SK-N-SH treated with all-trans-retinoic acid at 6 μM for 48 hours (cell line): ENCODE results near the gene ZNF644.

Experiments used
- ATAC-seq: fragments of 200-7000 bp; cut with Tn5 transposase; 3 replicates; pipeline ENCODE4 v1.9.1; 2020; ENCODE audit warnings: mild to moderate bottlenecking, moderate library complexity
- ARNTL ChIP-seq: fragments of 450-650 bp; formaldehyde crosslinking; IDR thresholded peaks from 2 replicates; pipeline ENCODE4 v1.5.0; 2020; ENCODE audit warnings: low read depth, mild to moderate bottlenecking, moderate library complexity, borderline replicate concordance
- BACH2 ChIP-seq: fragments of 250-450 bp; sonication (Bioruptor Pico); IDR thresholded peaks from 2 replicates; pipeline ENCODE4 v1.9.0; 2021; ENCODE audit warnings: mild to moderate bottlenecking, borderline replicate concordance
- CSDC2 ChIP-seq: fragments of 250-450 bp; sonication (Bioruptor Pico); IDR thresholded peaks from 2 replicates; pipeline ENCODE4 v1.5.0; 2020; ENCODE audit warnings: mild to moderate bottlenecking, moderate library complexity
- ESRRG ChIP-seq: fragments of 250-450 bp; sonication (Bioruptor Pico); IDR thresholded peaks from 2 replicates; pipeline ENCODE4 v1.6.1; 2021; ENCODE audit warnings: mild to moderate bottlenecking
- GLIS3 ChIP-seq: fragments of 250-450 bp; sonication (Bioruptor Pico); IDR thresholded peaks from 2 replicates; pipeline ENCODE4 v1.5.0; 2020; ENCODE audit warnings: mild to moderate bottlenecking, moderate library complexity
- ISL1 ChIP-seq: fragments of 250-450 bp; sonication (Bioruptor Pico); IDR thresholded peaks from 2 replicates; pipeline ENCODE4 v2.1.2; 2022; ENCODE audit warnings: mild to moderate bottlenecking, moderate library complexity
- OSR1 ChIP-seq: fragments of 250-450 bp; sonication (Bioruptor Pico); IDR thresholded peaks from 2 replicates; pipeline ENCODE4 v1.8.0; 2022; ENCODE audit warnings: moderate library complexity, mild to moderate bottlenecking, inconsistent platforms
- PPARA ChIP-seq: fragments of 250-450 bp; sonication (Bioruptor Pico); IDR thresholded peaks from 2 replicates; pipeline ENCODE4 v1.5.0; 2020; ENCODE audit warnings: mild to moderate bottlenecking, borderline replicate concordance
- SNAI2 ChIP-seq: fragments of 250-450 bp; sonication (Bioruptor Pico); IDR thresholded peaks from 2 replicates; pipeline ENCODE4 v1.5.0; 2020; ENCODE audit warnings: mild to moderate bottlenecking, moderate library complexity
- TCF4 ChIP-seq: fragments of 250-450 bp; sonication (Bioruptor Pico); IDR thresholded peaks from 2 replicates; pipeline ENCODE4 v1.8.0; 2021; ENCODE audit warnings: mild to moderate bottlenecking, moderate library complexity, borderline replicate concordance
- TOX ChIP-seq: fragments of 250-450 bp; sonication (Bioruptor Pico); IDR thresholded peaks from 2 replicates; pipeline ENCODE4 v1.8.0; 2021; ENCODE audit warnings: mild to moderate bottlenecking, moderate library complexity, borderline replicate concordance
- ZC3H10 ChIP-seq: fragments of 250-450 bp; sonication (Bioruptor Pico); IDR thresholded peaks from 2 replicates; pipeline ENCODE4 v1.5.1; 2021; ENCODE audit warnings: mild to moderate bottlenecking, moderate library complexity
- ZFP3 ChIP-seq: fragments of 250-450 bp; sonication (Bioruptor Pico); IDR thresholded peaks from 2 replicates; pipeline ENCODE4 v1.5.0; 2020; ENCODE audit warnings: mild to moderate bottlenecking, moderate library complexity
- ZFP30 ChIP-seq: fragments of 450-650 bp; formaldehyde crosslinking; IDR thresholded peaks from 2 replicates; pipeline ENCODE4 v1.5.0; 2022; ENCODE audit warnings: mild to moderate bottlenecking, moderate library complexity
- ZNF565 ChIP-seq: fragments of 450-650 bp; formaldehyde crosslinking; conservative IDR thresholded peaks from 2 replicates; pipeline ENCODE4 v1.5.0; 2020; ENCODE audit warnings: low read depth, mild to moderate bottlenecking, moderate library complexity
- ZNF70 ChIP-seq: fragments of 450-650 bp; formaldehyde crosslinking; IDR thresholded peaks from 2 replicates; pipeline ENCODE4 v1.5.0; 2020; ENCODE audit warnings: mild to moderate bottlenecking, moderate library complexity
- ZNF8 ChIP-seq: fragments of 450-650 bp; formaldehyde crosslinking; IDR thresholded peaks from 2 replicates; pipeline ENCODE4 v1.5.0; 2020; ENCODE audit warnings: mild to moderate bottlenecking, moderate library complexity
- TF ChIP-seq, protein P1 (sequence below): fragments of 250-450 bp; sonication (Bioruptor Pico); IDR thresholded peaks from 2 replicates; pipeline ENCODE4 v1.8.0; 2021; ENCODE audit warnings: low read depth, mild to moderate bottlenecking, moderate library complexity, borderline replicate concordance
- TF ChIP-seq, protein P2 (sequence below): fragments of 250-450 bp; sonication (Bioruptor Pico); IDR thresholded peaks from 2 replicates; pipeline ENCODE4 v1.5.0; 2020; ENCODE audit warnings: mild to moderate bottlenecking, moderate library complexity
- TF ChIP-seq, protein P3 (sequence below): fragments of 250-450 bp; sonication (Bioruptor Pico); IDR thresholded peaks from 2 replicates; pipeline ENCODE4 v1.5.1; 2020; ENCODE audit warnings: low read depth, mild to moderate bottlenecking, moderate library complexity
- TF ChIP-seq, protein P4 (sequence below): fragments of 250-450 bp; sonication (Bioruptor Pico); IDR thresholded peaks from 2 replicates; pipeline ENCODE4 v1.8.0; 2020; ENCODE audit warnings: mild to moderate bottlenecking, moderate library complexity, borderline replicate concordance
- TF ChIP-seq, protein P5 (sequence below): fragments of 250-450 bp; sonication (Bioruptor Pico); IDR thresholded peaks from 2 replicates; pipeline ENCODE4 v1.5.1; 2021; ENCODE audit warnings: mild to moderate bottlenecking, moderate library complexity

The ZNF644 gene

DNA sequence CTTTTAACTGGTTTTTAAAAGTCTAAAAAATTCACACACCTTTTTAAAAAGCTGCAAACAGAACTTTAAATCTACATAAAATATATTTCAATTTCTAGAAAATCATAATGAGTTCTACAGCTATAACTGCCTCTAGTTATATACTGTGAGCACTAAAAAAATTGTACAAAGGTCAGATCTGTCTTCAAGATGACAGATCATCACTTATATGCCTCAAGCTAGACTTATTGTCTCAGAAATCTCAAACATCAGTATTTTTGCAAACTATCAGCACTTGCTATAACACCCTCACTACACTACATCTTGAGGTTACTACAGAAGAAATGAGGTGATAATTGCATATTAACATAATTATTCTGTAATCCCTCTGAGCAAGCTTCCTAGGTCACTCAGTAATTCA lies 76.5 kb downstream of the ZNF644 start:
- no peak for ATAC-seq

DNA sequence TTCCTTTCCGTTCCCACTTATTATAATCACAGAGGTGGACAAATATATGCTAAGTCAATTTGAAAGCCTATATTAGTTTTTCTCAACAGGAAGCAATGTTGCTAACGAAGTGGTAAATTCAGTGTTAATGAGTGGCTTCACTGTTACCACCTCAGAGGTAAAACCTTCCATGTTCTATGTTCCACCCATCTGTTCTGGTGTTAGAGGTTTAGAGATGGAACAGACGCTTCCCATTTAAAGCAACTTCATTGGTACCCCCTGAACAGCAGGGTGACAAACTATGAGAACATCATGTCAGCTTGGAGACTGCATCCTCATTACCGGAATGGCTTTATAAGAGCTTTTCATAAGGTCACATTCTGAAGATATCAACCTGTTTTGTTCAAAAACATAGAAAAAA lies 77.9 kb downstream of the ZNF644 start:
- TF ChIP-seq BACH2 (CRISPR knock-in tag) (no peak), ZNF565 (CRISPR knock-in tag) (no peak), ESRRG (CRISPR knock-in tag) (no peak), ISL1 (CRISPR knock-in tag) (no peak), CSDC2 (no peak), ZC3H10 (no peak)
- no peak for ATAC-seq

More for the DNA sequence above, 76.5 kb downstream of the ZNF644 start:
- TF ChIP-seq TOX (CRISPR knock-in tag): no peak
- no peak for TF ChIP-seq ARNTL (CRISPR knock-in tag)
- TF ChIP-seq GLIS3: no peak
- TF ChIP-seq ZFP3 (CRISPR knock-in tag): no peak
- TF ChIP-seq ZNF8 (CRISPR knock-in tag): no peak
- no peak for TF ChIP-seq PPARA
- TF ChIP-seq, protein P1, sequence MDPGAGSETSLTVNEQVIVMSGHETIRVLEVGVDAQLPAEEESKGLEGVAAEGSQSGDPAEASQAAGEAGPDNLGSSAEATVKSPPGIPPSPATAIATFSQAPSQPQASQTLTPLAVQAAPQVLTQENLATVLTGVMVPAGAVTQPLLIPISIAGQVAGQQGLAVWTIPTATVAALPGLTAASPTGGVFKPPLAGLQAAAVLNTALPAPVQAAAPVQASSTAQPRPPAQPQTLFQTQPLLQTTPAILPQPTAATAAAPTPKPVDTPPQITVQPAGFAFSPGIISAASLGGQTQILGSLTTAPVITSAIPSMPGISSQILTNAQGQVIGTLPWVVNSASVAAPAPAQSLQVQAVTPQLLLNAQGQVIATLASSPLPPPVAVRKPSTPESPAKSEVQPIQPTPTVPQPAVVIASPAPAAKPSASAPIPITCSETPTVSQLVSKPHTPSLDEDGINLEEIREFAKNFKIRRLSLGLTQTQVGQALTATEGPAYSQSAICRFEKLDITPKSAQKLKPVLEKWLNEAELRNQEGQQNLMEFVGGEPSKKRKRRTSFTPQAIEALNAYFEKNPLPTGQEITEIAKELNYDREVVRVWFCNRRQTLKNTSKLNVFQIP: no peak
- TF ChIP-seq BACH2 (CRISPR knock-in tag): no peak
- TF ChIP-seq TCF4 (CRISPR knock-in tag): no peak
- TF ChIP-seq, protein P2, sequence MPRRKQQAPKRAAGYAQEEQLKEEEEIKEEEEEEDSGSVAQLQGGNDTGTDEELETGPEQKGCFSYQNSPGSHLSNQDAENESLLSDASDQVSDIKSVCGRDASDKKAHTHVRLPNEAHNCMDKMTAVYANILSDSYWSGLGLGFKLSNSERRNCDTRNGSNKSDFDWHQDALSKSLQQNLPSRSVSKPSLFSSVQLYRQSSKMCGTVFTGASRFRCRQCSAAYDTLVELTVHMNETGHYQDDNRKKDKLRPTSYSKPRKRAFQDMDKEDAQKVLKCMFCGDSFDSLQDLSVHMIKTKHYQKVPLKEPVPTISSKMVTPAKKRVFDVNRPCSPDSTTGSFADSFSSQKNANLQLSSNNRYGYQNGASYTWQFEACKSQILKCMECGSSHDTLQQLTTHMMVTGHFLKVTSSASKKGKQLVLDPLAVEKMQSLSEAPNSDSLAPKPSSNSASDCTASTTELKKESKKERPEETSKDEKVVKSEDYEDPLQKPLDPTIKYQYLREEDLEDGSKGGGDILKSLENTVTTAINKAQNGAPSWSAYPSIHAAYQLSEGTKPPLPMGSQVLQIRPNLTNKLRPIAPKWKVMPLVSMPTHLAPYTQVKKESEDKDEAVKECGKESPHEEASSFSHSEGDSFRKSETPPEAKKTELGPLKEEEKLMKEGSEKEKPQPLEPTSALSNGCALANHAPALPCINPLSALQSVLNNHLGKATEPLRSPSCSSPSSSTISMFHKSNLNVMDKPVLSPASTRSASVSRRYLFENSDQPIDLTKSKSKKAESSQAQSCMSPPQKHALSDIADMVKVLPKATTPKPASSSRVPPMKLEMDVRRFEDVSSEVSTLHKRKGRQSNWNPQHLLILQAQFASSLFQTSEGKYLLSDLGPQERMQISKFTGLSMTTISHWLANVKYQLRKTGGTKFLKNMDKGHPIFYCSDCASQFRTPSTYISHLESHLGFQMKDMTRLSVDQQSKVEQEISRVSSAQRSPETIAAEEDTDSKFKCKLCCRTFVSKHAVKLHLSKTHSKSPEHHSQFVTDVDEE (CRISPR knock-in tag): no peak
- TF ChIP-seq ZNF565 (CRISPR knock-in tag): no peak
- TF ChIP-seq OSR1 (CRISPR knock-in tag): no peak
- TF ChIP-seq ZNF70: no peak
- TF ChIP-seq, protein P3, sequence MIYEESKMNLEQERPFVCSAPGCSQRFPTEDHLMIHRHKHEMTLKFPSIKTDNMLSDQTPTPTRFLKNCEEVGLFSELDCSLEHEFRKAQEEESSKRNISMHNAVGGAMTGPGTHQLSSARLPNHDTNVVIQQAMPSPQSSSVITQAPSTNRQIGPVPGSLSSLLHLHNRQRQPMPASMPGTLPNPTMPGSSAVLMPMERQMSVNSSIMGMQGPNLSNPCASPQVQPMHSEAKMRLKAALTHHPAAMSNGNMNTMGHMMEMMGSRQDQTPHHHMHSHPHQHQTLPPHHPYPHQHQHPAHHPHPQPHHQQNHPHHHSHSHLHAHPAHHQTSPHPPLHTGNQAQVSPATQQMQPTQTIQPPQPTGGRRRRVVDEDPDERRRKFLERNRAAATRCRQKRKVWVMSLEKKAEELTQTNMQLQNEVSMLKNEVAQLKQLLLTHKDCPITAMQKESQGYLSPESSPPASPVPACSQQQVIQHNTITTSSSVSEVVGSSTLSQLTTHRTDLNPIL (CRISPR knock-in tag): no peak
- no peak for TF ChIP-seq CSDC2
- TF ChIP-seq ZFP30 (CRISPR knock-in tag): no peak
- no peak for TF ChIP-seq ESRRG (CRISPR knock-in tag)

DNA sequence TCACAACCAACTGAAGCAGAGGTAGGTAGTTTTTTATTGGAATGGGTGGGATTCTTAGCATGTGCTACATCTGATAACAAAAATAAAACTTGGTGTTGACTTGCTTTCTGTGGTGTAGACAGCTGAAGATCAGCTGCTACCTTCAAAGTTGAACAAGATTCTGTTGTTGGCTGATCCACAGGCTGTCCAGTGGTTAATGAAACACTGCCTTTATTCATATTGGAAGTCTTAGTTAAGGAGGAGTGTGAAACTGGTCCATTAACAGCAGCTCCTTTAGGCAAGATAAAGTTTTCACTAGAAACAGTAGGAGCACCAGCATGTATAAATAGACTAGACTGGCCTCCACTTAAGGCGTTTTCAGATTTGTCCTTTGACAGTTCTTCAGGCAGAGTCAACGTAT lies 81.1 kb downstream of the ZNF644 start:
- TF ChIP-seq, protein P4, sequence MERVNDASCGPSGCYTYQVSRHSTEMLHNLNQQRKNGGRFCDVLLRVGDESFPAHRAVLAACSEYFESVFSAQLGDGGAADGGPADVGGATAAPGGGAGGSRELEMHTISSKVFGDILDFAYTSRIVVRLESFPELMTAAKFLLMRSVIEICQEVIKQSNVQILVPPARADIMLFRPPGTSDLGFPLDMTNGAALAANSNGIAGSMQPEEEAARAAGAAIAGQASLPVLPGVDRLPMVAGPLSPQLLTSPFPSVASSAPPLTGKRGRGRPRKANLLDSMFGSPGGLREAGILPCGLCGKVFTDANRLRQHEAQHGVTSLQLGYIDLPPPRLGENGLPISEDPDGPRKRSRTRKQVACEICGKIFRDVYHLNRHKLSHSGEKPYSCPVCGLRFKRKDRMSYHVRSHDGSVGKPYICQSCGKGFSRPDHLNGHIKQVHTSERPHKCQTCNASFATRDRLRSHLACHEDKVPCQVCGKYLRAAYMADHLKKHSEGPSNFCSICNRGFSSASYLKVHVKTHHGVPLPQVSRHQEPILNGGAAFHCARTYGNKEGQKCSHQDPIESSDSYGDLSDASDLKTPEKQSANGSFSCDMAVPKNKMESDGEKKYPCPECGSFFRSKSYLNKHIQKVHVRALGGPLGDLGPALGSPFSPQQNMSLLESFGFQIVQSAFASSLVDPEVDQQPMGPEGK: no peak
- no peak for TF ChIP-seq TCF4 (CRISPR knock-in tag)
- TF ChIP-seq TOX (CRISPR knock-in tag): no peak
- TF ChIP-seq, protein P5, sequence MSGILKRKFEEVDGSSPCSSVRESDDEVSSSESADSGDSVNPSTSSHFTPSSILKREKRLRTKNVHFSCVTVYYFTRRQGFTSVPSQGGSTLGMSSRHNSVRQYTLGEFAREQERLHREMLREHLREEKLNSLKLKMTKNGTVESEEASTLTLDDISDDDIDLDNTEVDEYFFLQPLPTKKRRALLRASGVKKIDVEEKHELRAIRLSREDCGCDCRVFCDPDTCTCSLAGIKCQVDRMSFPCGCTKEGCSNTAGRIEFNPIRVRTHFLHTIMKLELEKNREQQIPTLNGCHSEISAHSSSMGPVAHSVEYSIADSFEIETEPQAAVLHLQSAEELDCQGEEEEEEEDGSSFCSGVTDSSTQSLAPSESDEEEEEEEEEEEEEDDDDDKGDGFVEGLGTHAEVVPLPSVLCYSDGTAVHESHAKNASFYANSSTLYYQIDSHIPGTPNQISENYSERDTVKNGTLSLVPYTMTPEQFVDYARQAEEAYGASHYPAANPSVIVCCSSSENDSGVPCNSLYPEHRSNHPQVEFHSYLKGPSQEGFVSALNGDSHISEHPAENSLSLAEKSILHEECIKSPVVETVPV: no peak
- TF ChIP-seq, protein P3 (CRISPR knock-in tag): no peak
- no peak for TF ChIP-seq ZC3H10
- TF ChIP-seq SNAI2 (CRISPR knock-in tag): no peak
- no peak for ATAC-seq
